SHP77 (cell line): Measurements from ENCODE around the gene SULT6B1.

Source experiments
- DNase-seq, 2 experiments: peaks; one replicate each; lab custom pipeline; 2025; lab: John Stamatoyannopoulos, UW

Gene SULT6B1

GRCh38 chr2:37153224-37153623 lies 35.2 kb downstream of the SULT6B1 start:
- DNase-seq: no peak

GRCh38 chr2:37149626-37150322 lies 38.7 kb downstream of the SULT6B1 start:
- no peak for DNase-seq

GRCh38 chr2:37148325-37148724 lies 40.1 kb downstream of the SULT6B1 start:
- DNase-seq: no peak

GRCh38 chr2:37146062-37146461 lies 42.4 kb downstream of the SULT6B1 start:
- DNase-seq: no peak

- no peak for DNase-seq
These were observed 44.5 kb downstream of the SULT6B1 start for GRCh38 chr2:37143974-37144373.

- no peak for DNase-seq
These were observed 45.9 kb downstream of the SULT6B1 start for GRCh38 chr2:37142546-37142945.

- no peak for DNase-seq
These were observed 55.6 kb downstream of the SULT6B1 start for GRCh38 chr2:37132914-37133313.

- no peak for DNase-seq
These were observed 63.1 kb downstream of the SULT6B1 start for GRCh38 chr2:37125416-37125815.

GRCh38 chr2:37119157-37119556 lies 69.3 kb downstream of the SULT6B1 start:
- no peak for DNase-seq
